MM.1S (cell line): Measurements from ENCODE around the gene BPHL.
"Not testable (repeated sequence)": the region's sequence is repeated elsewhere in the genome, so short reads cannot be mapped to it uniquely, and the experiment has no call there.

ENCODE experiments used
- DNase-seq: peaks from one replicate; pipeline ENCODE4 v3.0.0-alpha.2; 2015
- H2AFZ ChIP-seq: fragments of 300-600 bp; sonication (generic); 2 replicates; pipeline ENCODE4 v1.6.0; 2016; ENCODE audit warnings: antibody characterized with exemption, low read length
- H3F3A ChIP-seq: fragments of 300-600 bp; sonication (generic); 2 replicates; pipeline ENCODE4 v1.6.1; 2016; ENCODE audit warnings: mild to moderate bottlenecking, antibody characterized with exemption, low read length, moderate library complexity, mixed read lengths; ENCODE audit not compliant: insufficient read depth
- H3K27ac ChIP-seq: fragments of 300-600 bp; sonication (generic); 2 replicates; pipeline ENCODE4 v1.5.1; 2016; ENCODE audit warnings: mild to moderate bottlenecking, low read length
- H3K27me3 ChIP-seq: fragments of 300-600 bp; sonication (generic); replicated peaks from 2 replicates; pipeline ENCODE4 v1.6.0; 2016; ENCODE audit warnings: low read length; ENCODE audit not compliant: insufficient read depth
- H3K36me3 ChIP-seq: fragments of 300-600 bp; sonication (generic); replicated peaks from 2 replicates; pipeline ENCODE4 v1.6.1; 2016; ENCODE audit warnings: mild to moderate bottlenecking, low read length, mixed read lengths; ENCODE audit not compliant: insufficient read depth
- H3K4me1 ChIP-seq: fragments of 300-600 bp; sonication (generic); 2 replicates; pipeline ENCODE4 v1.6.1; 2016; ENCODE audit warnings: low read length, mixed read lengths
- H3K4me2 ChIP-seq: fragments of 300-600 bp; sonication (generic); 2 replicates; pipeline ENCODE4 v1.6.0; 2016; ENCODE audit warnings: low read depth, low read length
- H3K4me3 ChIP-seq: fragments of 300-600 bp; sonication (generic); 2 replicates; pipeline ENCODE4 v1.5.1; 2016; ENCODE audit warnings: low read length, mixed read lengths
- H3K79me2 ChIP-seq: fragments of 300-600 bp; sonication (generic); 2 replicates; pipeline ENCODE4 v1.6.1; 2016; ENCODE audit warnings: mixed run types, low read length, mixed read lengths
- H3K9ac ChIP-seq: fragments of 300-600 bp; sonication (generic); 2 replicates; pipeline ENCODE4 v1.6.1; 2016; ENCODE audit warnings: low read length, mixed read lengths
- H3K9me2 ChIP-seq: fragments of 300-600 bp; sonication (generic); replicated peaks from 2 replicates; pipeline ENCODE4 v1.6.1; 2016; ENCODE audit warnings: mild to moderate bottlenecking, low read length, mixed read lengths; ENCODE audit not compliant: insufficient read depth
- H3K9me3 ChIP-seq: fragments of 300-600 bp; sonication (generic); replicated peaks from 2 replicates; pipeline ENCODE4 v1.6.1; 2016; ENCODE audit warnings: mild to moderate bottlenecking, low read length, mixed read lengths; ENCODE audit not compliant: insufficient read depth
- H4K20me1 ChIP-seq: fragments of 300-600 bp; sonication (generic); 2 replicates; pipeline ENCODE4 v1.6.1; 2016; ENCODE audit warnings: mild to moderate bottlenecking, low read length, moderate library complexity, mixed read lengths; ENCODE audit not compliant: insufficient read depth
- EZH2 ChIP-seq: fragments of 300-600 bp; sonication (generic); optimal IDR thresholded peaks from 2 replicates; pipeline ENCODE3; 2017; ENCODE audit warnings: low read depth, mild to moderate bottlenecking, antibody characterized with exemption, low read length, mixed read lengths
- EZH2phosphoT487 ChIP-seq: fragments of 300-600 bp; sonication (generic); IDR thresholded peaks from 2 replicates; pipeline ENCODE4 v1.6.1; 2018; ENCODE audit warnings: antibody characterized with exemption, low read length
- TF ChIP-seq, protein P1 (sequence below): fragments of 300-600 bp; sonication (generic); IDR thresholded peaks from 2 replicates; pipeline ENCODE4 v1.5.1; 2016; ENCODE audit warnings: antibody characterized with exemption, low read length, mixed read lengths

BPHL gene

DNA sequence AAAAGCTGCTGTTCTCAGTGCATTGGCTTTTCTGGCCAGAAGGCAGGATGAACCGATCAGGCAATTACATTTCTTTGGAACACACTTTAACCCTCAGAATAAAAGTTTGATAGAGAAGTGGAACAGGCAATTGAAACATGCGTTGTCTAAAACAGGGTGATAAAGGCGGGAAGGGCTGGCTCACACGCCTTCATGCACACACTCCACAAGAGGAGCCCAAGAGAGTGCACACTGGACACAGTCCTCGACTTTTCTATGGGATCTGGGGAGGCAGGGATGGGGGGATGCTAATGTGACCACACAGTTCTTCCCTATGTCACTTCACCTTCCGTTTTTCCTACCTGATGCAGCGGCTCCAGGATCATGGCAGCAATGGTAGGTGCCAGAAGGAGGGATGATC lies 69.8 kb downstream of the BPHL start:
- Histone ChIP-seq H3K27me3 (no peaks in the 10 kb centered on the region), H3F3A (no peaks in the 10 kb centered on the region), H2AFZ (no peak overlapping the region), H3K27ac (no peak overlapping the region), H3K79me2 (no peaks in the 10 kb centered on the region), H3K36me3 (no peaks in the 10 kb centered on the region), H3K9me3 (no peaks in the 10 kb centered on the region), H3K4me3 (no peak overlapping the region), H3K4me1 (no peaks in the 10 kb centered on the region), H3K4me2 (no peak overlapping the region), H3K9ac (no peak overlapping the region), H3K9me2 (no peaks in the 10 kb centered on the region), H4K20me1 (no peaks in the 10 kb centered on the region)
- DNase-seq, result no peak
- TF ChIP-seq, protein P1, sequence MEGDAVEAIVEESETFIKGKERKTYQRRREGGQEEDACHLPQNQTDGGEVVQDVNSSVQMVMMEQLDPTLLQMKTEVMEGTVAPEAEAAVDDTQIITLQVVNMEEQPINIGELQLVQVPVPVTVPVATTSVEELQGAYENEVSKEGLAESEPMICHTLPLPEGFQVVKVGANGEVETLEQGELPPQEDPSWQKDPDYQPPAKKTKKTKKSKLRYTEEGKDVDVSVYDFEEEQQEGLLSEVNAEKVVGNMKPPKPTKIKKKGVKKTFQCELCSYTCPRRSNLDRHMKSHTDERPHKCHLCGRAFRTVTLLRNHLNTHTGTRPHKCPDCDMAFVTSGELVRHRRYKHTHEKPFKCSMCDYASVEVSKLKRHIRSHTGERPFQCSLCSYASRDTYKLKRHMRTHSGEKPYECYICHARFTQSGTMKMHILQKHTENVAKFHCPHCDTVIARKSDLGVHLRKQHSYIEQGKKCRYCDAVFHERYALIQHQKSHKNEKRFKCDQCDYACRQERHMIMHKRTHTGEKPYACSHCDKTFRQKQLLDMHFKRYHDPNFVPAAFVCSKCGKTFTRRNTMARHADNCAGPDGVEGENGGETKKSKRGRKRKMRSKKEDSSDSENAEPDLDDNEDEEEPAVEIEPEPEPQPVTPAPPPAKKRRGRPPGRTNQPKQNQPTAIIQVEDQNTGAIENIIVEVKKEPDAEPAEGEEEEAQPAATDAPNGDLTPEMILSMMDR, result no peak
- TF ChIP-seq EZH2phosphoT487 (no peak), EZH2 (no peak)

DNA sequence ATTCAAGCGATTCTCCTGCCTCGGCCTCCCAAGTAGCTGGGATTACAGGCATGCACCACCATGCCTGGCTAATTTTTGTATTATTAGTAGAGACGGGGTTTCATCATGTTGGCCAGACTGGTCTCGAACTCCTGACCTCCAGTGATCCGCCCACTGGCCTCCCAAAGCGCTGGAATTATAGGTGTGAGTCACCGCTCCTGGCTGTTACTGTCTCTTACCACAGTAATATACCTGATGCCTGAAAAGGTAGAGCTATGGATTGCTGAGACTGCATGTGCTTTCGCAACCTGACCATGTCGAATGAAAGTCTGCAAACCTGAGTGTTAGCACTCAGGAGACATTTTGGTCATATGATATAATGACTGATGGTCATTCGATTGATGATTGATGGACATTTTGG lies 70.7 kb downstream of the BPHL start:
- H3K27me3 ChIP-seq, H3K9me2 ChIP-seq, H2AFZ ChIP-seq, H3K4me3 ChIP-seq, H3K4me2 ChIP-seq, H3K4me1 ChIP-seq, H3K36me3 ChIP-seq, H4K20me1 ChIP-seq, H3K9me3 ChIP-seq, DNase-seq, H3K27ac ChIP-seq, H3F3A ChIP-seq, H3K79me2 ChIP-seq, H3K9ac ChIP-seq: not testable (repeated sequence)

DNA sequence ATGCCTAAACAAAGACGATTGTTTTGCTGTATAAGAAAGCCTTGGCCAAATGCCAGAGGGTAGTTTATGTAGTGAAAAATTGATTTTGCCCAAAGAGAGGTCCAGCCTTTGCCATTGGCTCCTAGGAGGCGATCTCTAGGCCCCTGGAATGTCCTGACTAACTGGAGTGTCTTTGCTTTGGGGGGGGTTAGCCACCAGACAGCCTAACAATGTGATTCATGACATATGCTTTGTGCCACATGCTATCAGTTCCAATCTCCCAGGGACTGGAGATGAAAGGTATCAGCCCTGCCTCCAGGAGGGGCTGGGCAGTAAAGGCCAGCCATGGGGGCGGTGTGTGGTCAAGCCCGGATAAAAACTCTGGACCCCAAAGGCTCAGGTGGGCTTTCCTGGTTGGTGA lies 71.5 kb downstream of the BPHL start:
- Histone ChIP-seq H3F3A (no peaks in the 10 kb centered on the region), H2AFZ (no peak overlapping the region), H3K9me2 (no peaks in the 10 kb centered on the region), H3K27me3 (no peaks in the 10 kb centered on the region), H3K4me3 (no peak overlapping the region), H3K4me1 (no peaks in the 10 kb centered on the region), H3K79me2 (no peaks in the 10 kb centered on the region), H3K9me3 (no peaks in the 10 kb centered on the region), H3K36me3 (no peaks in the 10 kb centered on the region), H4K20me1 (no peaks in the 10 kb centered on the region), H3K4me2 (no peak overlapping the region), H3K9ac (no peak overlapping the region), H3K27ac (no peak overlapping the region)
- TF ChIP-seq EZH2phosphoT487 (no peak), EZH2 (no peak)
- TF ChIP-seq, protein P1, result no peak
- no peak for DNase-seq

DNA sequence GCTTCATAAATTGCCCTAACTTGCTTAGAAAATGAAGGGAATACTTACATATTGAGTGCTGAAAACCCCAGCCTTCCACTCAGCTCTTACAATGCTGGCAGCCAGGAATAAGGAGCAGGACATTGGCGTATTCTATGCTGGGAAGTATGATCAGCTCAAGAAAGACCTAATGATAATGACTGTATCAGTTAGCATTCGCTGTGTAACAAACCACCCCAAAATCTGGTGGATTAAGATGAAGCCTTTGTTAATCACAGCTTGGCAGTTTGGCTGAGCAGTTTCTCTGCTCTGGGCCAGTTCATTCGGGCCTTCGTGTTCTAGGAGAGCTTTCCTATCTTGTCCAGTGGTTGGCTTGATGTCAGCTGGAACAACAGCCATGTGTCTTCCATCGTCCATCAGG lies 72.3 kb downstream of the BPHL start:
- DNase-seq, result no peak
- Histone ChIP-seq H3K4me2 (no peak overlapping the region), H3K27me3 (no peaks in the 10 kb centered on the region), H3K27ac (no peak overlapping the region), H3K36me3 (no peaks in the 10 kb centered on the region), H3K79me2 (no peaks in the 10 kb centered on the region), H3K4me1 (no peaks in the 10 kb centered on the region), H3F3A (no peaks in the 10 kb centered on the region), H3K9ac (no peak overlapping the region), H3K9me3 (no peaks in the 10 kb centered on the region), H2AFZ (no peak overlapping the region), H4K20me1 (no peaks in the 10 kb centered on the region), H3K4me3 (no peak overlapping the region), H3K9me2 (no peaks in the 10 kb centered on the region)
- TF ChIP-seq, protein P1, result no peak
- TF ChIP-seq EZH2phosphoT487 (no peak), EZH2 (no peak)
